IPS DF 6.9 (cell line): ENCODE results near the gene RGS7.
"Not testable (repeated sequence)": the region's sequence is repeated elsewhere in the genome, so short reads cannot be mapped to it uniquely, and the experiment has no call there.

Experiments
- DNase-seq: peaks from one replicate; pipeline ENCODE4 v3.0.0-alpha.2; 2013; ENCODE audit warnings: low read depth, low spot score
- H3K27ac ChIP-seq: one replicate; pipeline ENCODE4 v1.5.1; 2013; ENCODE audit warnings: low read length, control low read depth
- H3K27me3 ChIP-seq: 2 replicates; pipeline ENCODE4 v1.6.1; 2013; ENCODE audit warnings: mild to moderate bottlenecking, low read length; ENCODE audit not compliant: control insufficient read depth, insufficient read depth
- H3K36me3 ChIP-seq: 2 replicates; pipeline ENCODE4 v1.6.1; 2013; ENCODE audit warnings: low read length; ENCODE audit not compliant: control insufficient read depth, insufficient read depth
- H3K4me1 ChIP-seq: 2 replicates; pipeline ENCODE4 v1.6.1; 2013; ENCODE audit warnings: low read length; ENCODE audit not compliant: control insufficient read depth, insufficient read depth
- H3K4me3 ChIP-seq: 2 replicates; pipeline ENCODE4 v1.5.1; 2013; ENCODE audit warnings: mild to moderate bottlenecking, low read length
- H3K9me3 ChIP-seq: 2 replicates; pipeline ENCODE4 v1.6.1; 2013; ENCODE audit warnings: low read length, inconsistent platforms; ENCODE audit not compliant: control insufficient read depth, insufficient read depth
- WGBS: extraction: QIAGEN DNeasy Blood & Tissue Kit; methylation state at CpG from one replicate; pipeline ENCODE4 v1.1.7; 2013; ENCODE audit warnings: mixed read lengths, missing lambda C conversion rate; ENCODE audit not compliant: insufficient read length, insufficient coverage; 5-methylcytosine and 5-hydroxymethylcytosine counted together

The RGS7 gene

GRCh38 chr1:241145881-241146280, 211.1 kb downstream of the RGS7 start:
- Histone ChIP-seq H3K27ac (no peak overlapping the region), H3K36me3 (no peaks in the 10 kb centered on the region), H3K4me1 (no peaks in the 10 kb centered on the region), H3K4me3 (no peak overlapping the region), H3K27me3 (no peaks in the 10 kb centered on the region), H3K9me3 (peaks cover 3% of the 10 kb centered on the region)
- no CpG with 5 or more reads among the region's 2 CpGs for WGBS
- DNase-seq: no peak

DNA sequence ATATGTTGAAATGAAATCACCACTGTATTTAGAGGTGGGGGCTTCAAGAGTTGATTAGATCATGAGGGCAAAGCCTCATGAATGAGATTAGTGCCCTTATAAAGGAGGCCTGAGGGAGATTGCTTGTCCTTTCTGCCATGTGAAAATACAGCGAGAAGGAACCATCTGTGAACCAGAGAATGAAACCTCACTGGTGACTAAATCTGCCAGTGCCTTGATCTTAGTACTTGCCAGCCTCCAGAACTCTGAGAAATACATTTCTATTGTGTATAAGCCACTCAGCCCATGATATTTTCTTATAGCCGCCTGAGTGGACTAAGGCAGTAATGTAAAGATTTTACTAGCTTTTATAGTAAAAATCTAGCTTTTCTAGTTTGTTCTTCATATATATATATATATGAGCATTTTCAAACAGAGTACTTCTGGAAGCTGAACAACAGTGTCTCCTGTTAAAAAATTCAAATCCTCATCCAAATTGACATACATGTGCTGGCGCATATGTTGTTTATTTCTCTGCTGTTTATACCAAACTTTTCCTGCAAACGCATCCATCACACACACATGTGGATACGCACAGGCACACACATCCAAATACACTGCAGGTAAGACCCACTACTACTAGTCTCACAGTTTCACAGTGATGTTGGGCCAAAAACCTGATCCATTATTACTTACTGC, 213.1 kb downstream of the RGS7 start:
- no CpG with 5 or more reads among the region's 5 CpGs for WGBS
- no peak overlapping the region for H3K27ac ChIP-seq
- no peaks in the 10 kb centered on the region for H3K36me3 ChIP-seq
- peaks cover 3% of the 10 kb centered on the region for H3K9me3 ChIP-seq
- DNase-seq: no peak
- H3K4me3 ChIP-seq: no peak overlapping the region
- no peaks in the 10 kb centered on the region for H3K4me1 ChIP-seq
- H3K27me3 ChIP-seq: no peaks in the 10 kb centered on the region

DNA sequence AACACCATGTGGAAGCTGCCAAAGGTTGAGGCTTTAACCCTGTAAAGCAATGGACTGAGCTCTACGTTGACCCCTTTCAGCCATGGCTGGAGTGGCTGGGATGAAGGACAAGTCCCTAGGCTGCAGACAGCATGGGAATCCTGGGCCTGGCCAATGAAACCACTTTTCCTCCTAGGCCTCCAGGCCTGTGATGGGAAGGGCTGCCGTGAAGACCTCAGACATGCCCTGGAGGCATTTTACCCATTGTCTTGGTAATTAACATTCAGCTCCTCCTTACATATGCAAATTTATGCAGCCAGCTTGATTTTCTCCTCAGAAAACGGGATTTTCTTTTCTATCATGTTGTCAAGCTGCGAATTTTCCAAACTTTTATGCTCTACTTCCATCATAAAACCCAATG, 214.5 kb downstream of the RGS7 start:
- DNase-seq: peak; percentile 9
- WGBS: no CpG with 5 or more reads among the region's 4 CpGs

GRCh38 chr1:241141646-241142045, 215.4 kb downstream of the RGS7 start:
- not testable (repeated sequence) for H3K4me3 ChIP-seq, H3K4me1 ChIP-seq, H3K27me3 ChIP-seq, DNase-seq, H3K9me3 ChIP-seq, H3K36me3 ChIP-seq, H3K27ac ChIP-seq
- no CpG with 5 or more reads among the region's 3 CpGs for WGBS

More for the DNA sequence above, 214.5 kb downstream of the RGS7 start:
- Histone ChIP-seq H3K36me3 (no peaks in the 10 kb centered on the region), H3K27me3 (no peaks in the 10 kb centered on the region), H3K4me1 (no peaks in the 10 kb centered on the region), H3K27ac (no peak overlapping the region), H3K9me3 (peaks cover 3% of the 10 kb centered on the region), H3K4me3 (no peak overlapping the region)

- Histone ChIP-seq H3K9me3 (peaks cover 3% of the 10 kb centered on the region), H3K4me1 (no peaks in the 10 kb centered on the region), H3K27ac (no peak overlapping the region), H3K27me3 (no peaks in the 10 kb centered on the region), H3K4me3 (no peak overlapping the region), H3K36me3 (no peaks in the 10 kb centered on the region)
- DNase-seq: no peak
These were observed 216.3 kb downstream of the RGS7 start for GRCh38 chr1:241140670-241141069.

GRCh38 chr1:241139047-241139446, 218.0 kb downstream of the RGS7 start:
- Histone ChIP-seq H3K4me3 (no peak overlapping the region), H3K4me1 (no peaks in the 10 kb centered on the region), H3K9me3 (peaks cover 3% of the 10 kb centered on the region), H3K27me3 (no peaks in the 10 kb centered on the region), H3K36me3 (no peaks in the 10 kb centered on the region), H3K27ac (no peak overlapping the region)
- no CpG with 5 or more reads among the region's 1 CpG for WGBS
- no peak for DNase-seq

GRCh38 chr1:241138248-241138647, 218.8 kb downstream of the RGS7 start:
- no peaks in the 10 kb centered on the region for H3K27me3 ChIP-seq
- H3K4me1 ChIP-seq: no peaks in the 10 kb centered on the region
- H3K36me3 ChIP-seq: no peaks in the 10 kb centered on the region
- WGBS: no CpG with 5 or more reads among the region's 4 CpGs
- H3K4me3 ChIP-seq: no peak overlapping the region
- no peak overlapping the region for H3K27ac ChIP-seq
- no peak for DNase-seq
- peaks cover 3% of the 10 kb centered on the region for H3K9me3 ChIP-seq

DNA sequence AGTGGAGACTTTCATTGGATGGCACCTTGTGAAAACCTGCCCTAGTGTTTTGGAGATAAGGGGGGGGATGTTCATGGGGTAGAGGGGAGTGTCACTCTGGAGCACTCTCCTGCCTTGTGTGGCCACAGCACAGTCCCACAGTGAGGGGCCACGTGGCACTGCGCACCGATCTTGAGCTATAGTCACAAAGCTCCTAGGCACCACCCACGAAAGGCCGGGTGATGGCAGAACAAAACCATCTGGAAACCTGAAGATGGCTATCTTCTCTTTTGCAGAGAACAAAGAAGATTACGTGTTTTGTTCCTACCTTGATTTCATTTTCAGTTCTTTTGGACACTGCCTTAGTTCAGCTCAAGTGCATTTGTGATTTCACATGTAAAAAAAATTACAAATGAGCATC, 220.6 kb downstream of the RGS7 start:
- Histone ChIP-seq H3K27ac (no peak overlapping the region), H3K9me3 (no peaks in the 10 kb centered on the region), H3K36me3 (no peaks in the 10 kb centered on the region), H3K4me3 (no peak overlapping the region), H3K4me1 (no peaks in the 10 kb centered on the region), H3K27me3 (no peaks in the 10 kb centered on the region)
- no CpG with 5 or more reads among the region's 6 CpGs for WGBS
- DNase-seq: no peak

- no peaks in the 10 kb centered on the region for H3K27me3 ChIP-seq
- DNase-seq: no peak
- no peak overlapping the region for H3K27ac ChIP-seq
- WGBS: no CpG with 5 or more reads among the region's 5 CpGs
- no peaks in the 10 kb centered on the region for H3K36me3 ChIP-seq
- H3K4me1 ChIP-seq: no peaks in the 10 kb centered on the region
- no peak overlapping the region for H3K4me3 ChIP-seq
- H3K9me3 ChIP-seq: no peaks in the 10 kb centered on the region
These were observed 225.3 kb downstream of the RGS7 start for GRCh38 chr1:241131636-241132194.

- H3K4me1 ChIP-seq: no peaks in the 10 kb centered on the region
- DNase-seq: no peak
- no CpG with 5 or more reads among the region's 3 CpGs for WGBS
- H3K36me3 ChIP-seq: no peaks in the 10 kb centered on the region
- no peak overlapping the region for H3K4me3 ChIP-seq
- H3K27ac ChIP-seq: no peak overlapping the region
- no peaks in the 10 kb centered on the region for H3K9me3 ChIP-seq
- no peaks in the 10 kb centered on the region for H3K27me3 ChIP-seq
These were observed 226.1 kb downstream of the RGS7 start for GRCh38 chr1:241130881-241131280.
